ENCODE results near the gene RNU4-1.
"Not testable (repeated sequence)": the region's sequence is repeated elsewhere in the genome, so short reads cannot be mapped to it uniquely, and the experiment has no call there.

DNA sequence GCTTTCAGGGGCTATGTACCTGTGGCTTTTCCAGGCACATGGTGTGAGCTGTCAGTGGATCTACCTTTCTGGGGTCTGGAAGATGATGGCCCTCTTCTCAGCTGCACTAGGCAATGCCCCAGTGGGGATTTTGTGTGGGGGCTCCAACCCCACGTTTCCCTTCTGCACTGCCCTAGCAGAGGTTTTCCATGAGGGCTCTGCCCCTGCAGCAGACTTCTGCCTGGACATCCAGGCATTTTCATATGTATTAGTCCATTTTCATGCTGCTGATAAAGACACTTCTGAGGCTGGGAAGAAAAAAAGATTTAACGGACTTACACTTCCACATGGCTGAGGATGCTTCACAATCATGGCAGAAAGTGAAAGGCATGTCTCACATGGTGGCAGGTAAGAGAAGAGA lies 43.4 kb upstream of the RNU4-1 start:
- not testable (repeated sequence) for TF ChIP-seq ISL1 (CRISPR knock-in tag; IDR thresholded peaks at IDR 0.05); TOX (CRISPR knock-in tag; IDR thresholded peaks at IDR 0.05; ENCODE audit: borderline replicate concordance); OSR1 (CRISPR knock-in tag; IDR thresholded peaks at IDR 0.05); ZC3H10 (CRISPR knock-in tag; IDR thresholded peaks at IDR 0.05); ZNF70 (CRISPR knock-in tag; IDR thresholded peaks at IDR 0.05); RARB (CRISPR knock-in tag; IDR thresholded peaks at IDR 0.05); ZFP30 (CRISPR knock-in tag; IDR thresholded peaks at IDR 0.05); ZFP3 (CRISPR knock-in tag; IDR thresholded peaks at IDR 0.05); TCF4 (CRISPR knock-in tag; IDR thresholded peaks at IDR 0.05; ENCODE audit: borderline replicate concordance); CSDC2 (CRISPR knock-in tag; IDR thresholded peaks at IDR 0.05); BACH2 (CRISPR knock-in tag; IDR thresholded peaks at IDR 0.05; ENCODE audit: borderline replicate concordance)
- TF ChIP-seq, protein P1, sequence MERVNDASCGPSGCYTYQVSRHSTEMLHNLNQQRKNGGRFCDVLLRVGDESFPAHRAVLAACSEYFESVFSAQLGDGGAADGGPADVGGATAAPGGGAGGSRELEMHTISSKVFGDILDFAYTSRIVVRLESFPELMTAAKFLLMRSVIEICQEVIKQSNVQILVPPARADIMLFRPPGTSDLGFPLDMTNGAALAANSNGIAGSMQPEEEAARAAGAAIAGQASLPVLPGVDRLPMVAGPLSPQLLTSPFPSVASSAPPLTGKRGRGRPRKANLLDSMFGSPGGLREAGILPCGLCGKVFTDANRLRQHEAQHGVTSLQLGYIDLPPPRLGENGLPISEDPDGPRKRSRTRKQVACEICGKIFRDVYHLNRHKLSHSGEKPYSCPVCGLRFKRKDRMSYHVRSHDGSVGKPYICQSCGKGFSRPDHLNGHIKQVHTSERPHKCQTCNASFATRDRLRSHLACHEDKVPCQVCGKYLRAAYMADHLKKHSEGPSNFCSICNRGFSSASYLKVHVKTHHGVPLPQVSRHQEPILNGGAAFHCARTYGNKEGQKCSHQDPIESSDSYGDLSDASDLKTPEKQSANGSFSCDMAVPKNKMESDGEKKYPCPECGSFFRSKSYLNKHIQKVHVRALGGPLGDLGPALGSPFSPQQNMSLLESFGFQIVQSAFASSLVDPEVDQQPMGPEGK (CRISPR knock-in tag; IDR thresholded peaks at IDR 0.05; ENCODE audit: borderline replicate concordance) = not testable (repeated sequence)
- TF ChIP-seq, protein P2, sequence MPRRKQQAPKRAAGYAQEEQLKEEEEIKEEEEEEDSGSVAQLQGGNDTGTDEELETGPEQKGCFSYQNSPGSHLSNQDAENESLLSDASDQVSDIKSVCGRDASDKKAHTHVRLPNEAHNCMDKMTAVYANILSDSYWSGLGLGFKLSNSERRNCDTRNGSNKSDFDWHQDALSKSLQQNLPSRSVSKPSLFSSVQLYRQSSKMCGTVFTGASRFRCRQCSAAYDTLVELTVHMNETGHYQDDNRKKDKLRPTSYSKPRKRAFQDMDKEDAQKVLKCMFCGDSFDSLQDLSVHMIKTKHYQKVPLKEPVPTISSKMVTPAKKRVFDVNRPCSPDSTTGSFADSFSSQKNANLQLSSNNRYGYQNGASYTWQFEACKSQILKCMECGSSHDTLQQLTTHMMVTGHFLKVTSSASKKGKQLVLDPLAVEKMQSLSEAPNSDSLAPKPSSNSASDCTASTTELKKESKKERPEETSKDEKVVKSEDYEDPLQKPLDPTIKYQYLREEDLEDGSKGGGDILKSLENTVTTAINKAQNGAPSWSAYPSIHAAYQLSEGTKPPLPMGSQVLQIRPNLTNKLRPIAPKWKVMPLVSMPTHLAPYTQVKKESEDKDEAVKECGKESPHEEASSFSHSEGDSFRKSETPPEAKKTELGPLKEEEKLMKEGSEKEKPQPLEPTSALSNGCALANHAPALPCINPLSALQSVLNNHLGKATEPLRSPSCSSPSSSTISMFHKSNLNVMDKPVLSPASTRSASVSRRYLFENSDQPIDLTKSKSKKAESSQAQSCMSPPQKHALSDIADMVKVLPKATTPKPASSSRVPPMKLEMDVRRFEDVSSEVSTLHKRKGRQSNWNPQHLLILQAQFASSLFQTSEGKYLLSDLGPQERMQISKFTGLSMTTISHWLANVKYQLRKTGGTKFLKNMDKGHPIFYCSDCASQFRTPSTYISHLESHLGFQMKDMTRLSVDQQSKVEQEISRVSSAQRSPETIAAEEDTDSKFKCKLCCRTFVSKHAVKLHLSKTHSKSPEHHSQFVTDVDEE (CRISPR knock-in tag; IDR thresholded peaks at IDR 0.05) = not testable (repeated sequence)
- TF ChIP-seq, protein P3, sequence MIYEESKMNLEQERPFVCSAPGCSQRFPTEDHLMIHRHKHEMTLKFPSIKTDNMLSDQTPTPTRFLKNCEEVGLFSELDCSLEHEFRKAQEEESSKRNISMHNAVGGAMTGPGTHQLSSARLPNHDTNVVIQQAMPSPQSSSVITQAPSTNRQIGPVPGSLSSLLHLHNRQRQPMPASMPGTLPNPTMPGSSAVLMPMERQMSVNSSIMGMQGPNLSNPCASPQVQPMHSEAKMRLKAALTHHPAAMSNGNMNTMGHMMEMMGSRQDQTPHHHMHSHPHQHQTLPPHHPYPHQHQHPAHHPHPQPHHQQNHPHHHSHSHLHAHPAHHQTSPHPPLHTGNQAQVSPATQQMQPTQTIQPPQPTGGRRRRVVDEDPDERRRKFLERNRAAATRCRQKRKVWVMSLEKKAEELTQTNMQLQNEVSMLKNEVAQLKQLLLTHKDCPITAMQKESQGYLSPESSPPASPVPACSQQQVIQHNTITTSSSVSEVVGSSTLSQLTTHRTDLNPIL (CRISPR knock-in tag; IDR thresholded peaks at IDR 0.05; ENCODE audit: low read depth) = not testable (repeated sequence)

Data from SK-N-SH treated with all-trans-retinoic acid at 6 μM for 48 hours (cell line).